Kidney epithelial cell (primary cell): Measurements from ENCODE around the gene SLBP. TPM values are rescaled to one million over a fixed set of nuclear protein-coding genes. Genes with fewer than 3 reads are reported as not detected.

ENCODE experiments used
- DNase-seq: peaks from one replicate; pipeline ENCODE4 v3.0.0-alpha.2; 2010; ENCODE audit warnings: low read depth
- H3K27me3 ChIP-seq: 2 replicates; pipeline ENCODE4 v1.6.0; 2011; ENCODE audit warnings: low read length; ENCODE audit not compliant: control insufficient read depth, insufficient read depth
- H3K36me3 ChIP-seq: 2 replicates; pipeline ENCODE4 v1.5.1; 2011; ENCODE audit warnings: low read length; ENCODE audit not compliant: control insufficient read depth, insufficient read depth
- H3K4me3 ChIP-seq: 2 replicates; pipeline ENCODE4 v1.5.1; 2011; ENCODE audit warnings: low read depth, mild to moderate bottlenecking, control low read depth, low read length
- total RNA-seq: library from RNA; depleted of rRNA; stranded (reverse); fragments of >200 nt; gene quantifications from 2 replicates; pipeline ENCODE4 v1.2.3, GENCODE V29; 2015
- TF ChIP-seq, protein P1 (sequence below): IDR thresholded peaks from 2 replicates; pipeline ENCODE4 v1.5.1; 2011; ENCODE audit warnings: mild to moderate bottlenecking, moderate library complexity, low read length, control low read depth, inconsistent platforms; ENCODE audit not compliant: insufficient read depth, poor library complexity, severe bottlenecking

The SLBP gene
- total RNA-seq, 1 donor from 2014 or later = 74.8 TPM

- TF ChIP-seq, protein P1, sequence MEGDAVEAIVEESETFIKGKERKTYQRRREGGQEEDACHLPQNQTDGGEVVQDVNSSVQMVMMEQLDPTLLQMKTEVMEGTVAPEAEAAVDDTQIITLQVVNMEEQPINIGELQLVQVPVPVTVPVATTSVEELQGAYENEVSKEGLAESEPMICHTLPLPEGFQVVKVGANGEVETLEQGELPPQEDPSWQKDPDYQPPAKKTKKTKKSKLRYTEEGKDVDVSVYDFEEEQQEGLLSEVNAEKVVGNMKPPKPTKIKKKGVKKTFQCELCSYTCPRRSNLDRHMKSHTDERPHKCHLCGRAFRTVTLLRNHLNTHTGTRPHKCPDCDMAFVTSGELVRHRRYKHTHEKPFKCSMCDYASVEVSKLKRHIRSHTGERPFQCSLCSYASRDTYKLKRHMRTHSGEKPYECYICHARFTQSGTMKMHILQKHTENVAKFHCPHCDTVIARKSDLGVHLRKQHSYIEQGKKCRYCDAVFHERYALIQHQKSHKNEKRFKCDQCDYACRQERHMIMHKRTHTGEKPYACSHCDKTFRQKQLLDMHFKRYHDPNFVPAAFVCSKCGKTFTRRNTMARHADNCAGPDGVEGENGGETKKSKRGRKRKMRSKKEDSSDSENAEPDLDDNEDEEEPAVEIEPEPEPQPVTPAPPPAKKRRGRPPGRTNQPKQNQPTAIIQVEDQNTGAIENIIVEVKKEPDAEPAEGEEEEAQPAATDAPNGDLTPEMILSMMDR = no peak
- Histone ChIP-seq H3K27me3 (peaks cover 2% of the 10 kb centered on the region), H3K4me3 (no peak overlapping the region), H3K36me3 (no peaks in the 10 kb centered on the region)
- DNase-seq = no peak
These were observed 42.2 kb upstream of the SLBP start for GRCh38 chr4:1754336-1754735.

GRCh38 chr4:1753697-1754311, 41.7 kb upstream of the SLBP start:
- H3K4me3 ChIP-seq = no peak overlapping the region
- no peak for DNase-seq
- H3K27me3 ChIP-seq = peaks cover 2% of the 10 kb centered on the region
- TF ChIP-seq, protein P1 = no peak
- no peaks in the 10 kb centered on the region for H3K36me3 ChIP-seq

DNA sequence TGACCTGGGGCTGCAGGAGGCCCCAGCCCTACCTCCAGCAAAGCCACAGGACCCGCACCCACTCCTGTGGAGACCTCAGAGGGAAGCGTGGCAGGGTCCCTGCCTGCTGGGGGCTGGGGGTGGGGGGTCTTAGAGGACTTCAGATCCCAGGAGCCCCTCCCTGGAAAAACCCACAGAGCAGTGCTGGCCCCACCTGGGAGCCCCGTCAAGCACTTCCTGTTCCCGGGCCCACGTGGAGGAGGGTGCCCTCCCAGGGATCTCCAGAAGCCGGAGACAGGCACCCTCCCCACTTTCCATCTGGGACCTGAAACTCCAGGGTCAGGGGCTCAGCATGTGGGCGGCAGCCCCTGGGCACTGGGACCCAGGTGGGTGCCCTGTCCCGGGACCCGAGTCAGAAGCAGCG, 41.2 kb upstream of the SLBP start:
- no peaks in the 10 kb centered on the region for H3K36me3 ChIP-seq
- H3K4me3 ChIP-seq = no peak overlapping the region
- DNase-seq = no peak
- H3K27me3 ChIP-seq = peaks cover 5% of the 10 kb centered on the region
- TF ChIP-seq, protein P1 = no peak

DNA sequence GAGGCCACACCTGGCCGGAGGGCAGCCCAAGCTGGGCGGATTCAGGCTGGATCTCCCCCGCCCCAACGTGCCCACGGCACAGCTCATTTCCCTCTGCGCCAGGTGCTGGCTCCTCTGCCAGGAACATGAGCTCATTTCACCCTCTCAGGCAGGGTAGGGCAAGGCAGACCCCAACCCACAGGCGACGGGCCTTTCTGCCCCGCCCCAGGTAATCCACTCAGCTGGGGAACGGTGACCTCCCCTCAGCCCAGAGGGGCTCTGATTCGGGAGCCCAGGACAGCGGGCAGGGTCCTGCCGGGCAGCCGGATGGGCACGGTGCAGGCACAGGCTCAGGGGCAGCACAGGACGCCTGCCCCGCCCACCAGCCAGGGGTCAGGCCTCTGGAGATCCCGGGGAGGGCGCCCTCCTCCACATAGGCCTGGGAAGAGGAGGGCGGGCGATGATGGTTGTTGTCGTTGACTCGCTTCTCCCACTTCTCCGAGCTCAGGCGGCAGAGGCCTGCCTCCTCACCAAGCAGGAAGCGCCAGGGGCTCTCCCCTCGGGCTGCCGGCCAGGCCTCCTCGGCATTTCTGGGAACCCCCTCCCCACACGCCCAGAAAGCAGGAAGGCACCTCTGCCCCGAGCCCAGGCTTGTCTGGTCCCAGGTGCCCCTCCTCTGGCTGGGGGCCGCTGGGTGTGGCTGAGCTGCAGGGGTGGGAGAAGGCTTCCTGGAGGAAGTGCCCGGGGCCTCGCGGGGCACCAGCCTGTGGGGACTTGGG, 40.3 kb upstream of the SLBP start:
- no peak for DNase-seq
- H3K27me3 ChIP-seq = peaks cover 10% of the 10 kb centered on the region
- no peak overlapping the region for H3K4me3 ChIP-seq
- TF ChIP-seq, protein P1 = no peak
- H3K36me3 ChIP-seq = no peaks in the 10 kb centered on the region

DNA sequence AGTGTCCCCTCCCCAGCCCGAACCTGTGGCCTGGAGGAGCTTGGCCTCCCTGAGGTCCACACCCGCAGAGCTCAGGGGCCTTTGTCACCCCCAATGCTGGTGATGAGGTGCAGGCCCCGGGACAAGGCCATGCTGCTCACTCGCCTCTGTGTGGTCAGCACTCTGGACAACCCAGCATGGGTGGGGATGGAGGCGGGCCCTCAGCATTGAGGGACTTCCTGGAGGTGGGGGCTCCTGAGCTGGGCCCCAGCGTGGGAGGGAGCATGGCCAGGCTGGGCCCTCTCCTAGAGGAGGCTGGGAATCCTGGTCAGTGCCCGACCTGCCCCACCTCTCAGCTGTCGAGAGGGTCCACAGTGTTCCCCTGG, 39.8 kb upstream of the SLBP start:
- peaks cover 10% of the 10 kb centered on the region for H3K27me3 ChIP-seq

More for the DNA sequence above, 39.8 kb upstream of the SLBP start:
- Histone ChIP-seq H3K36me3 (no peaks in the 10 kb centered on the region), H3K4me3 (no peak overlapping the region)
- TF ChIP-seq, protein P1 = no peak
- DNase-seq = no peak
